ENCODE data around the gene SNX30.

DNA sequence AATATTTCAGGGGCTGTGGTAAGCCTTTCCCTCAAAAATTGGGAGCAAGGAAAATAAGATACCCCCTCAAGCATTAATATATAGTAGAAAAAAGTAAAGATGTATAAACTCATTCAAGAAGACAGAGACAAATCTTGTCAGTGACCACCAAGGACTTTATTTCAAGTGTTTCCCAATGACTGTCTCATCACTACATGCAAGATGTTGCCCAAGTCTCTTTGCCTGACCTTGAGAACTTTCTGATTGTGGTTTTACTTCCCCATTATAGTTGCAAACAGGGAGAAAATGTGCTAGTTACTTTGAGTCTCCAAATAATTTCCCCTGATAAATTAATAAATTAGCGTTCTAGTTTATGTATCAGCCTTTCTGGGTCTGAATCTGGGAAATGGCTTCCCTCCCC lies 144.1 kb downstream of the SNX30 start:
- TF ChIP-seq, protein P1, sequence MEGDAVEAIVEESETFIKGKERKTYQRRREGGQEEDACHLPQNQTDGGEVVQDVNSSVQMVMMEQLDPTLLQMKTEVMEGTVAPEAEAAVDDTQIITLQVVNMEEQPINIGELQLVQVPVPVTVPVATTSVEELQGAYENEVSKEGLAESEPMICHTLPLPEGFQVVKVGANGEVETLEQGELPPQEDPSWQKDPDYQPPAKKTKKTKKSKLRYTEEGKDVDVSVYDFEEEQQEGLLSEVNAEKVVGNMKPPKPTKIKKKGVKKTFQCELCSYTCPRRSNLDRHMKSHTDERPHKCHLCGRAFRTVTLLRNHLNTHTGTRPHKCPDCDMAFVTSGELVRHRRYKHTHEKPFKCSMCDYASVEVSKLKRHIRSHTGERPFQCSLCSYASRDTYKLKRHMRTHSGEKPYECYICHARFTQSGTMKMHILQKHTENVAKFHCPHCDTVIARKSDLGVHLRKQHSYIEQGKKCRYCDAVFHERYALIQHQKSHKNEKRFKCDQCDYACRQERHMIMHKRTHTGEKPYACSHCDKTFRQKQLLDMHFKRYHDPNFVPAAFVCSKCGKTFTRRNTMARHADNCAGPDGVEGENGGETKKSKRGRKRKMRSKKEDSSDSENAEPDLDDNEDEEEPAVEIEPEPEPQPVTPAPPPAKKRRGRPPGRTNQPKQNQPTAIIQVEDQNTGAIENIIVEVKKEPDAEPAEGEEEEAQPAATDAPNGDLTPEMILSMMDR (conservative IDR thresholded peaks at IDR 0.05; ENCODE audit: low read depth, low read length), result no peak
- no peak for TF ChIP-seq EZH2phosphoT487 (IDR thresholded peaks at IDR 0.05; ENCODE audit: borderline replicate concordance, low read length)
